ENCODE data around the gene CDH23.

Gene CDH23

GRCh38 chr10:71392791-71393781 lies 3.6 kb upstream of the CDH23 start:
- DNase-seq = no peak

- DNase-seq = no peak
These were observed 2.8 kb upstream of the CDH23 start for GRCh38 chr10:71393841-71394475.

GRCh38 chr10:71394926-71395562 lies 1.7 kb upstream of the CDH23 start:
- no peak for DNase-seq

GRCh38 chr10:71395621-71396020 lies 1.1 kb upstream of the CDH23 start:
- no peak for DNase-seq

GRCh38 chr10:71396084-71396710 lies 523 bp upstream of the CDH23 start:
- DNase-seq = no peak

- no peak for DNase-seq
These were observed 834 bp downstream of the CDH23 start for GRCh38 chr10:71397296-71398212.

- no peak for DNase-seq
These were observed 2.3 kb downstream of the CDH23 start for GRCh38 chr10:71398976-71399375.

- DNase-seq = no peak
These were observed 3.2 kb downstream of the CDH23 start for GRCh38 chr10:71399946-71400345.

- DNase-seq = no peak
These were observed 4.3 kb downstream of the CDH23 start for GRCh38 chr10:71401056-71401455.

- DNase-seq = no peak
These were observed 5.3 kb downstream of the CDH23 start for GRCh38 chr10:71402005-71402404.

- DNase-seq = no peak
These were observed 8.0 kb downstream of the CDH23 start for GRCh38 chr10:71404503-71405295.

- no peak for DNase-seq
These were observed 10.2 kb downstream of the CDH23 start for GRCh38 chr10:71406878-71407277.

GRCh38 chr10:71408436-71409225 lies 11.9 kb downstream of the CDH23 start:
- DNase-seq = no peak

- DNase-seq = no peak
These were observed 12.9 kb downstream of the CDH23 start for GRCh38 chr10:71409516-71410104.

GRCh38 chr10:71413581-71413980 lies 16.9 kb downstream of the CDH23 start:
- no peak for DNase-seq

- DNase-seq = no peak
These were observed 17.6 kb downstream of the CDH23 start for GRCh38 chr10:71414359-71414758.

GRCh38 chr10:71419002-71419540 lies 22.4 kb downstream of the CDH23 start:
- no peak for DNase-seq

- no peak for DNase-seq
These were observed 23.0 kb downstream of the CDH23 start for GRCh38 chr10:71419750-71420149.

- no peak for DNase-seq
These were observed 24.3 kb downstream of the CDH23 start for GRCh38 chr10:71421075-71421434.

GRCh38 chr10:71423250-71423649 lies 26.5 kb downstream of the CDH23 start:
- DNase-seq = no peak
